ACC112 (cell line): ENCODE data around the gene ATP5F1A.

ENCODE experiments used
- H2AFZ ChIP-seq: fragments of 200-600 bp; sonication (generic); one replicate; pipeline ENCODE4 v1.6.0; 2017; ENCODE audit warnings: antibody characterized with exemption, low read length; ENCODE audit not compliant: unreplicated experiment
- H3K27ac ChIP-seq: fragments of 200-600 bp; sonication (generic); 2 replicates; pipeline ENCODE4 v1.5.1; 2014; ENCODE audit warnings: low read depth, mild to moderate bottlenecking, antibody characterized with exemption, low read length, moderate library complexity
- H3K27me3 ChIP-seq: fragments of 200-600 bp; sonication (generic); 2 replicates; pipeline ENCODE4 v1.6.1; 2014; ENCODE audit warnings: mild to moderate bottlenecking, antibody characterized with exemption, low read length, moderate library complexity, mixed read lengths; ENCODE audit not compliant: insufficient read depth
- H3K36me3 ChIP-seq: fragments of 200-600 bp; sonication (generic); 2 replicates; pipeline ENCODE4 v1.6.1; 2016; ENCODE audit warnings: mild to moderate bottlenecking, antibody characterized with exemption, low read length, moderate library complexity, mixed read lengths; ENCODE audit not compliant: insufficient read depth
- H3K4me1 ChIP-seq: fragments of 200-600 bp; sonication (generic); one replicate; pipeline ENCODE4 v1.6.1; 2016; ENCODE audit warnings: low read length, mixed read lengths; ENCODE audit not compliant: insufficient read depth, unreplicated experiment, control insufficient read depth
- H3K4me3 ChIP-seq: fragments of 200-600 bp; sonication (generic); 2 replicates; pipeline ENCODE4 v1.5.1; 2014; ENCODE audit warnings: mild to moderate bottlenecking, low read depth, low read length
- H3K79me2 ChIP-seq: fragments of 200-600 bp; sonication (generic); one replicate; pipeline ENCODE4 v1.6.0; 2016; ENCODE audit warnings: low read length; ENCODE audit not compliant: control insufficient read depth, unreplicated experiment, insufficient read depth

ATP5F1A gene

DNA sequence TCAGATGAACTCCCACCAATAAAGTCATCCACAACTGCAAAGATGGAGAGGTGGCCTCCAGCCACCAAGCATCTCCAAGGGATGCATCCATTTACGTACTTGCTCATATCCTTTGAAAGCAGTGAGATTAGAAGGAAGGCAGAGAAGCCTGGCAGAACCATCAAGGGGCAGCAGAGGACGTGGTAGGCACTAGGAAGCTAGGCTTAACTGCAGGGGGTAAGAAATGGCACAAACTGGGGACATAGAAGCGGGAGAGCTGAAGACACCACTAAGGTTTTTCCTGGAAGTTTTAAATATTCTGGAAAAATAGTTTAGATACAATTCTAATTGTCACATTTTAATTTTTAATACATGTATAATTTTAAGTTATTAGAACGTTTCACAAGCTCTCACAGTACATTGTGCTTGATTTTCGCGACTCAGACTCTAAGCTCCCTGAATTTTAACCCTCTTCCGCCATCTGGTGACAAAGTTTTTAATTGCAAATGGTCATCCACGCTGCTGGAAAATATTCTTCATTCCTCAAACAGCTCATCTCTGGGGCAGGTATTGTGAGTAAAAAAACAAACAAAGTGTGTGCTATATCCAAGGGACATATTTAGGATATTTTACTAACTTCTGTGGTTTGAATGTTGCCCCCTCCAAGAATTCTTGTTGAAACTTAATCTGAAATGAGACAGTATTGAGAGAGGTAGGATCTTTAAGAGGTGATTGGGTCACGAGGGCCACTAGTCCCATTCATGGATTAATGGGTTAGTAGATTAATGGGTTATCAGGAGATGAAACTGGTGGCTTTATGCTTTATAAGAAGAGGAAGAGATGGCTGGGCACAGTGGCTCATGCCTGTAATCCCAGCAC, 24.4 kb downstream of the ATP5F1A start:
- H2AFZ ChIP-seq, result no peak overlapping the region
- H3K4me3 ChIP-seq, result no peak overlapping the region
- no peaks in the 10 kb centered on the region for H3K79me2 ChIP-seq
- H3K36me3 ChIP-seq, result no peaks in the 10 kb centered on the region
- no peak overlapping the region for H3K27ac ChIP-seq
- no peaks in the 10 kb centered on the region for H3K27me3 ChIP-seq
- peaks cover 4% of the 10 kb centered on the region for H3K4me1 ChIP-seq

DNA sequence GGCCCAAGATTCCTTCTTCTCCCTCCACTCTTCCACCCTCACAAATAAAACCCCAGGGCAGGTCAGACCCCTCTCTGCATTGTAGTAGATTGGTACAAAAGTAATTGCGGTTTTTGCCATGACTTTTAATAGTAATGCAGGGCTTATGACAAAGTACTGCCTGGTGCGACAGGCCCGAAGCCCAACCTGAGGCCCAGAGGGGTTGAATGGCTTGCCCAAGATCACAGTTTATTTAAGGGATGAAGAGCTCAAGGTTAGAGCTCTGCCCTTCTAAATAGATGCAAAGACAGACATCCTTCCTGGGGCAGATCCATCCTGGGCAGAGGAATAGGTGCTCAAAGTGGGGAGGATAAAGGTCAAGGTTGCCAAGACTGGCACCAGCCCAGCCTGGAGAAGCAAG, 25.1 kb downstream of the ATP5F1A start:
- no peak overlapping the region for H3K4me3 ChIP-seq
- no peak overlapping the region for H3K27ac ChIP-seq
- no peak overlapping the region for H2AFZ ChIP-seq

DNA sequence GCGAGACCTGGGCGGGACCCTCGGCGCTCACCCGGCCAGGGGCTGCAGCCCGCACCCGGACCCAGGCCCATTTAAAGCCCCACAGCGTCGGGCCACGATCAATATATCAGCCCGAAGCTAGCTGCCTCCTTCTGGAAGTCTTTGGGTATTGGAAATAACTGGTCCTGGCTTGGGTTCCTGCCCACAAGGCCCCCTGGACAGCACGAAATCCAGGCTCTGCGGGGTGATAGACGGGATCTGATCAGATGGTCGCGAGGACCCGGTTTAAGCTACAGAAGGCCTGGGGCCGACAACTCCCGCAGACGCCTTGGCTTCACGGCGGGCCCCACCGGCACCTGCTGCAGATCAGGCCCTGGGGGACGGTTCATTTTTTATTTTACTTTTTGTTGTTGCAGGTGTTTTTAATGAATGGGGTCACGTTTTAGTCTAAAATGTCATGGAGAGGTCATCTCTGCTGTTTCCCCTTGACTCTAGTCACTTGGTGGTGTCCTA, 25.7 kb downstream of the ATP5F1A start:
- Histone ChIP-seq H3K27ac (no peak overlapping the region), H3K27me3 (no peaks in the 10 kb centered on the region), H3K36me3 (no peaks in the 10 kb centered on the region), H3K79me2 (no peaks in the 10 kb centered on the region), H2AFZ (no peak overlapping the region), H3K4me1 (peaks cover 4% of the 10 kb centered on the region), H3K4me3 (peak overlapping the region; percentile 95)

More for the DNA sequence above, 25.1 kb downstream of the ATP5F1A start:
- Histone ChIP-seq H3K36me3 (no peaks in the 10 kb centered on the region), H3K4me1 (peaks cover 4% of the 10 kb centered on the region), H3K27me3 (no peaks in the 10 kb centered on the region), H3K79me2 (no peaks in the 10 kb centered on the region)

DNA sequence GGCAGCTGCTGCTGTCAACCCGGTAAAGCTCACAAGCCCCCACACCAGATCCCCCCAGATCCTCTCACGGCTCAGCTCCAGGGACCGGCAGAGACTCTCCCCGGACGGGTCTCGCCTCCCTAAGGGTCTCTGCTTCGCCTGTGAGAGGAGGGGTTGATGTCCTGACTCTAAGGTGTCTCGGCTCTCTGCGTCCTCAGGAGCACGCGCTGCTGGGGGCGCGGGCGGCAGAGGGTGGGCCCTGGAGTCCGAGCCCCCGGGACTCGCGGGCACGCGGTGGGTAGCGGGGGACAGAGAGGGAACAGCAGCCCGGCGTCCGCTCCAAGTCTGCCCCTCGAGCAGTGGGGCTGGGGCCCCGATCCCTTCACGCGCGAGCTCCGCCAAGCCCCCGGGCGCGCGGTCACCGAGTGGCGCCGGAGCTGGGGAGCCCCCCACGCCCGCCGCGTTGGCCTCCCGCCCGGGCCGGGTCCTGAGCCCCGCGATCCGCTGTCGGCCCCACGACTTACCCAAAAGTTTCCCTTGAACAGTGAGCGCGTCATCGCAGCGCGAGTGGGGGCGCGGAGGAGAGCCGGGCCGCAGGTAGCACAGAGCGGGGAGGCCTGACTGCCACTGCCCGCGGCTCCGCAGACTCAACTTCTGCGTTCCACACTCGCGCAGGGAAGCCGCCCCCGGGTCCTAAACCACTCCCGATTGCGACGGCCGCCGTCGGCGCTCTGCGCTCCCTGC, 26.3 kb downstream of the ATP5F1A start, which contains the start of gene PSTPIP2:
TSS of gene PSTPIP2 (minus strand) at position 608 of the 723 bp plus-strand sequence. CDS start at position 536, 72 bp downstream.
- H2AFZ ChIP-seq, result peak within 1 kb of the TSS; percentile 91
- H3K4me3 ChIP-seq, result peak within 1 kb of the TSS; percentile 95
- H3K27me3 ChIP-seq, result no peaks in the 10 kb centered on the region
- H3K27ac ChIP-seq, result no peak within 1 kb of the TSS
- no peaks in the 10 kb centered on the region for H3K79me2 ChIP-seq
- H3K36me3 ChIP-seq, result no peaks in the 10 kb centered on the region
- peaks cover 4% of the 10 kb centered on the region for H3K4me1 ChIP-seq

DNA sequence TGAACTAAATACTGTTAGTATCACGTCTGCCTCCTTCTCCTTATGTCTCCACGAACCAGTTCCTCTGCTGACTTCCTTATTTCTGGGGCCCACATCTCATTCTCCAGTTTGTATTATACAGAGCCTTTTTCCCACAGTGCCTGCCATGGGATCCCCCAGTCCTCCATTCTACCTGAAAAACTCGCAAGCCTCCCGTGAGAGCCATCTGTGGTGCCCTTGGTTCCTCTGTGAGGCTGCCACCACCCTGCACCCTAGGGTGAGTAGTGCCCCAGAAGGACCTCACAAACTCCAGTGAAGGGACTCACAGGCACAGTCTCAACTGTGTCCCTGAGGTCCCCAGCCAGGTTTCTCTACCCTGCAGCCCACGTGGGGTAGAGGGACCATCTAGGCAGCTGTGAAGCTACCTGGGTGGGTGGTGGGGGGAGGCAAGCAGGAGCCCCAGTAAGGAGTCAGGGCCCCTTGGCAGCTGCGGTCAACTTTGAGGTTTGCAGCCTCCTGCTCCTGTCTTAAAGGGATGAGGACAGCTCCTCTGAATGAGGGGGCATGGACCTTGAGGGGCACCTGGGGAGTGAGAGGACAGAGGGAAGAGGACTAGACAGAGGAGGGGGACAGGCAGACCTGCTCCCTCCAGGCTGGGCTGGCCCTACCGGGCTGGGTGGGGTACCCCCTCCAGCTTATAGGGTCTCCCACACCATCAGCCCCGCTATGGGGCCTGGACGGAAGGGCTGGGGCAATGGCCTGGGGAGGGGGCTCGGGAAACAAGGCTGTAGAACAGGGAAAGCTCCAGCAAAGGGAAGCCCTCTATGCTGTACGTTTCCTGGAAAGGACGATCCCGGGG, 27.1 kb downstream of the ATP5F1A start:
- no peaks in the 10 kb centered on the region for H3K27me3 ChIP-seq
- H3K36me3 ChIP-seq, result no peaks in the 10 kb centered on the region
- no peaks in the 10 kb centered on the region for H3K79me2 ChIP-seq
- H3K4me3 ChIP-seq, result peak overlapping the region; percentile 95
- H3K4me1 ChIP-seq, result peaks cover 4% of the 10 kb centered on the region
- H3K27ac ChIP-seq, result no peak overlapping the region
- H2AFZ ChIP-seq, result peak overlapping the region; percentile 91

DNA sequence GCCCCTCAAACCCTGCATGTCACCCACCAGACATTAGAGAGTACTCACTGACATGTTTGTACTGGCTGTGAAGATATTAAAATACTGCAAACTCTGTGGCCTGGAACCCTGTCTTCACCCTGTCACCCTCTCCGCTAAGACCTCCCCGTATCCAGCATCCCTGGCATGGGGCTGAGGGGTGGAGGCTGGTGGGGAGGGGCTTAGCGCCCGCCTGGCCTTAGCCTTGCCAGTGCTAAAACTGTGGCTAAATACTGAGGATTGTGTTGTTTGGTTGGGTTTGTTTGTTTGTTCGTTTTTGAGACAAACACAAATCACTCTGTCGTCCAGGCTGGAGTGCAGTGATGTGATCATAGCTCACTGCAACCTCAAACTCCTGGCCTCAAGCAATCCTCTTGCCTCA, 27.9 kb downstream of the ATP5F1A start:
- H3K36me3 ChIP-seq, result no peaks in the 10 kb centered on the region
- H3K27ac ChIP-seq, result no peak overlapping the region
- no peaks in the 10 kb centered on the region for H3K79me2 ChIP-seq
- no peak overlapping the region for H2AFZ ChIP-seq
- H3K4me1 ChIP-seq, result peaks cover 4% of the 10 kb centered on the region
- no peaks in the 10 kb centered on the region for H3K27me3 ChIP-seq
- no peak overlapping the region for H3K4me3 ChIP-seq

DNA sequence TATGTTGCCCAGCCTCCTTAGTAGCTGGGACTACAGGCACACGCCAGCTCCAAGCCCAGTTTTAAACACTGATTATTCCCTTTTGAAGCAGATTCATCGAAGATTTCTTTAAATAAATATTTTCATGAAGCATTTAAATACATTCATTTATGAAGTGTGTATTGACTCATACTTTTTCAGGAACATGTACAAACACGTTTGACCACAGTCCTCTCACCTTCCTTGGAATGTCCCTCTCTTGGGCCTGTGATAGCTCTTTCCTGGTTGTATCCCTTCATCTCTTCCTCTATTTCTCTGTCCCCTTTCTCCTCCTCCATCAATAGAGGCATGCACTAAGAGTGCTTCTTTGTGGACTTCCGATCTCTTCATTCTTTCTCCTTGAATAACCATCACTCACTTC, 28.6 kb downstream of the ATP5F1A start:
- no peak overlapping the region for H3K27ac ChIP-seq
- H3K79me2 ChIP-seq, result no peaks in the 10 kb centered on the region
- H3K4me3 ChIP-seq, result no peak overlapping the region
- H3K27me3 ChIP-seq, result no peaks in the 10 kb centered on the region
- peaks cover 4% of the 10 kb centered on the region for H3K4me1 ChIP-seq
- H3K36me3 ChIP-seq, result no peaks in the 10 kb centered on the region
- H2AFZ ChIP-seq, result no peak overlapping the region

DNA sequence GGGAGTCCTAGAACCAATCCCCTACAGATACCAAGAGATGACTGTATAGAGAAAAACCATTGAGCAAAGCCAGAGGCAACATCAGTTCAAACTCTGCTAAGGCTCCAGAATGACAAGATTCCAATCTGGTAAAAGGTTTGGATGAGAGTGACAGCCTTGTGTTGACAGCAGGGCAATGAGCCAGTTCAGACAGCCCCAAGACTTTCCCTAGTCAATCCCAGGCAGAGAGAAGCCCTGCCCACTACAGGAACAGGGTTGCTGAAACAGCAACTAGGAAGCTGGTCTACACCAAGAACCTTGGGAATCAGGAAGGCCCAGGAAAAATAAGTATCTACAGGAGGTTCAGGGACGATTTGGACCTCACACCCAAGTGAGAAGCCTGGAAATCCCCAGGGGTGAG, 29.3 kb downstream of the ATP5F1A start:
- no peak overlapping the region for H3K27ac ChIP-seq
- H3K36me3 ChIP-seq, result no peaks in the 10 kb centered on the region
- no peak overlapping the region for H2AFZ ChIP-seq
- no peak overlapping the region for H3K4me3 ChIP-seq
- no peaks in the 10 kb centered on the region for H3K79me2 ChIP-seq
- no peaks in the 10 kb centered on the region for H3K27me3 ChIP-seq
- H3K4me1 ChIP-seq, result peaks cover 4% of the 10 kb centered on the region

DNA sequence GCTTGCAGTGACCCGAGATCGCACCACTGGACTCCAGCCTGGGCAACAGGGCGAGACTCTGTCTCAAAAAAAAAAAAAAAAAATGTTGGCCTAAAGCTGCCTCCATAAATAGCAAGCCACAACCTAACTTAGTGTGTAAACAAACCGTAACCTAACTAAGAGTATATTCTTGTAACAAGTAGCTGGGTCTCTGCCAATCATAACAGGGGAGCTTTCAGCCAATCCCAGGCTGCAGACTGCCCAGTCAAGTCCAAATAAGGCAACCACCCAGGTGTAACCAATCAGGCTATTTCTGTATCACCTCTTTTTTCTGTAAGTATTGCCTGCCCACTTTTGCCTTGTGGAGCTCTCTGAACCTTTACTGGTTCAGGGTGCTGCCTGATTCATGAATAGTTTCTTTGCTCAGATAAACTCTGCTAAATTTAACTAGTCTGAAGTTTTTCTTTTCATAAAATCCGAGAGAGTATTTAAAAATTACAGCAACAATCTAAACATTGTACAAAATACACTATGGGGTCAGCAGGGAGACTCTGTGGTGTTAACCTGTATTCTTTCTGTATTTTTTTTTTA, 30.6 kb downstream of the ATP5F1A start:
- Histone ChIP-seq H3K4me3 (no peak overlapping the region), H3K79me2 (no peaks in the 10 kb centered on the region), H3K27me3 (no peaks in the 10 kb centered on the region), H2AFZ (no peak overlapping the region), H3K36me3 (no peaks in the 10 kb centered on the region), H3K4me1 (peaks cover 1% of the 10 kb centered on the region), H3K27ac (no peak overlapping the region)

DNA sequence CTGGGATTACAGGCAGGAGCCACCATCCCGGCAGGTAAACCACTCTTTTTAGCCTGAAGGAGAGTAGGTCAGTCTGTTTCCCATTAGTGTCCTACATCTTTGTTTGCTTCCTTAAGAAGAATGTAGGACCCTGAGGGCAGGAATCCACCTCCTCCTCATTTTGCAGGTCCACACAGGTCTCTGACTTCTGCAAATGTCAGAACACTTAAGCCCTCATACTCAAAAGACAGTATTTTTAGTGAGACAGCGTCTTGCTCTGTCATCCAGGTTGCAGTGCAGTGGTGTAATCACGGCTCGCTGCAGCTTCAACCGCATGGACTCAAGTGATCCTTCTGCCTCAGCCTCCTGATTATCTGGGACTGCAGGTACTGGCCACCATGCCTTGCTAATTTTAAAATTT, 35.3 kb downstream of the ATP5F1A start:
- no peaks in the 10 kb centered on the region for H3K79me2 ChIP-seq
- no peak overlapping the region for H2AFZ ChIP-seq
- H3K27ac ChIP-seq, result no peak overlapping the region
- H3K36me3 ChIP-seq, result no peaks in the 10 kb centered on the region
- H3K4me3 ChIP-seq, result no peak overlapping the region
- no peaks in the 10 kb centered on the region for H3K27me3 ChIP-seq
- H3K4me1 ChIP-seq, result no peaks in the 10 kb centered on the region
